Fibroblast of mammary gland (primary cell): Measurements from ENCODE around the gene DNAJC30.
"Not testable (repeated sequence)": the region's sequence is repeated elsewhere in the genome, so short reads cannot be mapped to it uniquely, and the experiment has no call there.

Experiments
- DNase-seq: peaks from one replicate; pipeline ENCODE4 v3.0.0-alpha.2; 2010; ENCODE audit warnings: low read depth
- H3K4me3 ChIP-seq: 2 replicates; pipeline ENCODE4 v1.5.1; 2011; ENCODE audit warnings: low read depth, mild to moderate bottlenecking, low read length, moderate library complexity; ENCODE audit not compliant: control insufficient read depth
- CTCF ChIP-seq: conservative IDR thresholded peaks from 2 replicates; pipeline ENCODE4 v1.5.1; 2011; ENCODE audit warnings: low read depth, low read length, inconsistent platforms; ENCODE audit not compliant: control insufficient read depth, insufficient read depth

DNAJC30 gene

GRCh38 chr7:73717991-73718405 is 34.7 kb upstream of the DNAJC30 start:
- peak; percentile 92 for DNase-seq
- peak overlapping the region; percentile 78 for H3K4me3 ChIP-seq
- no peak for TF ChIP-seq CTCF

- DNase-seq = peak; percentile 35
- H3K4me3 ChIP-seq = peak overlapping the region; percentile 78
- no peak for TF ChIP-seq CTCF
Measured at GRCh38 chr7:73717025-73717807, 34.0 kb upstream of the DNAJC30 start.

- peak; percentile 19 for DNase-seq
- H3K4me3 ChIP-seq = no peak overlapping the region
- no peak for TF ChIP-seq CTCF
Measured at GRCh38 chr7:73716318-73716890, 33.2 kb upstream of the DNAJC30 start.

GRCh38 chr7:73715648-73716317 is 32.5 kb upstream of the DNAJC30 start:
- TF ChIP-seq CTCF = no peak
- DNase-seq = peak; percentile 98
- H3K4me3 ChIP-seq = peak overlapping the region; percentile 1

GRCh38 chr7:73713319-73713718 is 30.1 kb upstream of the DNAJC30 start:
- H3K4me3 ChIP-seq, DNase-seq: not testable (repeated sequence)

GRCh38 chr7:73712773-73713172 is 29.5 kb upstream of the DNAJC30 start:
- no peak for TF ChIP-seq CTCF
- DNase-seq = no peak
- H3K4me3 ChIP-seq = no peak overlapping the region

- H3K4me3 ChIP-seq = no peak overlapping the region
- no peak for TF ChIP-seq CTCF
- DNase-seq = no peak
Measured at GRCh38 chr7:73708961-73709549, 25.8 kb upstream of the DNAJC30 start.
